ENCODE data around the gene PCNP.

The PCNP gene

DNA sequence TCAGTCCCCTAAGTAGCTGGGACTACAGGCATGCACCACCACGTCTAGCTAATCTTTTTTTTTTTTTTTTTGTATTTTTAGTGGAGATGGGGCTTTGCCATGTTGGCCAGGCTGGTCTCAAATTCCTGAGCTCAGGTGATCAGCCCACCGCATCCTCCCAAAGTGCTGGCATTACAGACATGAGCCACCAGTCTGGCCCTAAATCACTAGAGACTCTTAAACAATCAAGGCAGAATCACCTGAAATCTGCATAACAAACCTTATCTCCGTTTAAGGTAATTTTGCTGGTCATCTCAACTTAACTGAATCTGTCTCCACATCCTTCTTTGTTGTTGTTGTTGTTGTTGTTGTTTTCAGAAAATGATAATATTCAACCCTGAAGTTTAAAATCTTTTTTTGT is 17.9 kb upstream of the PCNP start:
- TF ChIP-seq CTCF (IDR thresholded peaks at IDR 0.05): no peak
- intact Hi-C loops (cut with DNase I; ENCODE audit: low total_unique reads): no loop called here
- Histone ChIP-seq H3K36me3 (no peaks in the 10 kb centered on the region), H3K27me3 (peaks cover 0 to 11% of the 10 kb centered on the region in 2 donors), H3K9me3 (no peaks in the 10 kb centered on the region), H3K27ac (no peak overlapping the region), H3K4me3 (no peak overlapping the region), H3K4me1 (no peaks in the 10 kb centered on the region)
- no peak for DNase-seq

DNA sequence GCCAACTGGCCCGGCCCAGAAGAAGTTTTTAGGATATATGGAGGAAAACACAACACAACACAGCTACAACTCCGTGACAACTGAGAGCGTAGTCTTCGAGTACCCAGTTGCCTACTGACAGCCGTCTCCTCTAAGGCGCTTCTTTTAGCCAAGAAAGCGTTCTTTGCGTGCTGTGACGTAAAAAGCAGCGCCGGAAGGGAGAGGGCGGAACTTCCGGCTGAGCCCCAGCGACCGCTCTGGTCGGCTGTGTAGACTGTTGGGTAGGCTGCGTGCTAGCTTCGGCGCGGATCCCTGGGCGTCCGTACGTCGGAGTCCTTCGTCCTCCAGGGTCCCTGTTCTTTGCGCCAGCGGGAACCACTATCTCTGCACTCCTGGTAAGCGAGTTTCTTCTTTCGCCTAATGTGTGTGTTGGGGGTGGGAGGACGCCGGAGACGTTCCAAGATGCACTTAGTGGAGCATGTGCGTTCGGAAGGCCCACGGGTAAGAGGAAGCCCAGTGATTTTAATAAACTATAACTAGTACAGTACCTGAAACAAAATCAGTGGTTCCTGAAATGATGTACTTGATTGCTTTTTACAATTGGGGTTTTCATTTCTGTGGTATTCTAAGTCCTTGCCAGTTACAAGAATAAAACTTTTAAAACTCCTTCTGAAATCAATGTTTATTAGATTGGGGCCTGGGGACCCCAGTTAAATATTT is 12.2 kb upstream of the PCNP start, which contains the start of gene TRMT10C:
TRMT10C (plus strand) TSS at position 239 of the 699 bp plus-strand sequence. CDS start 2,914 bp downstream, outside the sequence.
- H3K27ac ChIP-seq: peak within 1 kb of the TSS; percentile 92 to 94
- TF ChIP-seq CTCF (IDR thresholded peaks at IDR 0.05): no peak
- H3K27me3 ChIP-seq: peaks cover 0 to 6% of the 10 kb centered on the region in 2 donors
- peak; percentile 82 to 93 for DNase-seq
- peak within 1 kb of the TSS; percentile 76 to 92 for H3K4me3 ChIP-seq
- H3K9me3 ChIP-seq: no peaks in the 10 kb centered on the region
- intact Hi-C loops (cut with DNase I; ENCODE audit: low total_unique reads): no loop called here
- H3K36me3 ChIP-seq: peaks cover 13 to 23% (median 17%) of the 10 kb centered on the region in 3 donors
- H3K4me1 ChIP-seq: peaks cover 0 to 14% (median 9%) of the 10 kb centered on the region in 4 donors

- intact Hi-C loops (cut with DNase I; ENCODE audit: low total_unique reads): no loop called here
Measured at GRCh38 chr3:101567528-101568317, 6.3 kb upstream of the PCNP start.

GRCh38 chr3:101571028-101571895 is 2.7 kb upstream of the PCNP start:
- Histone ChIP-seq H3K4me1 (peaks cover 0 to 21% (median 6%) of the 10 kb centered on the region in 4 donors), H3K27ac (no peak overlapping the region), H3K9me3 (no peaks in the 10 kb centered on the region), H3K27me3 (no peaks in the 10 kb centered on the region), H3K36me3 (peaks cover 0 to 14% (median 12%) of the 10 kb centered on the region in 3 donors), H3K4me3 (no peak overlapping the region)
- no peak for TF ChIP-seq CTCF (IDR thresholded peaks at IDR 0.05)
- intact Hi-C loops (cut with DNase I; ENCODE audit: low total_unique reads): loop anchor here (5.0 to 10.0 kb wide), 3 partner anchors 59 to 516 kb away; partner anchors contain the start of genes SENP7 and ZBTB11
- no peak for DNase-seq

More at GRCh38 chr3:101567528-101568317, 6.3 kb upstream of the PCNP start:
- peaks cover 0 to 9% (median 5%) of the 10 kb centered on the region in 4 donors for H3K4me1 ChIP-seq
- no peak for TF ChIP-seq CTCF (IDR thresholded peaks at IDR 0.05)
- no peak overlapping the region for H3K27ac ChIP-seq
- H3K27me3 ChIP-seq: no peaks in the 10 kb centered on the region
- DNase-seq: no peak
- H3K4me3 ChIP-seq: no peak overlapping the region
- H3K36me3 ChIP-seq: peaks cover 13 to 26% (median 25%) of the 10 kb centered on the region in 3 donors
- no peaks in the 10 kb centered on the region for H3K9me3 ChIP-seq
